ENCODE data around the gene ARAP1.

ARAP1 gene

DNA sequence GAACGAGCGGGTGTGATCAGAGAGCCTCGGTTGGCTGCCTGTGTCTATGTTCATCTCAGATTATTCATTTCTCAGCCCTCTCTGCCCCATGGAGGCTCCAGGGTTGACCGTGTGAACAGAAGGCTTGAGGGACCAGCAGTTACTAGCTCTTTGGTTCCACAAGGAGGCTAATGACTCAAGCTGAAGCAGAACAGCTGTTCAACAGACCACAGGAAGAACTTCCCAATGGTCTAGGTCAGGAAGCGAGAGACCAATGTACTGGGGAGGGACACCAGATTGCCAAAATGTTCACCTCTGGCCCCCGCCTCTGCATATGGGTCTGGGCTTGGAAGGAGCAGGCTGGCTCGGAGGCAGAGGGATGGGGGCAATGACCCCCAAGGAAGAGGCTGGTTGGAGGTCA is 63.3 kb downstream of the ARAP1 start:
- Histone ChIP-seq H3K36me3 (ENCODE audit: insufficient read depth, low read length) (peaks cover 5% of the 10 kb centered on the region; the same call in 1 of the 2 replicates), H3K9ac (ENCODE audit: insufficient read length) (no peak overlapping the region), H3K4me3 (no peak overlapping the region), H3K9me3 (ENCODE audit: low read depth, low read length) (no peaks in the 10 kb centered on the region), H3K27ac (no peak overlapping the region)
- DNase-seq (ENCODE audit: low read depth, low spot score), result no peak
- TF ChIP-seq FOXP2 (optimal IDR thresholded peaks at IDR 0.05; ENCODE audit: control extremely low read depth, extremely low read length, insufficient read depth) (no peak), EZH2 (IDR thresholded peaks at IDR 0.05) (no peak), POLR2AphosphoS5 (IDR thresholded peaks at IDR 0.05; ENCODE audit: borderline replicate concordance, low read depth, low read length) (no peak)

DNA sequence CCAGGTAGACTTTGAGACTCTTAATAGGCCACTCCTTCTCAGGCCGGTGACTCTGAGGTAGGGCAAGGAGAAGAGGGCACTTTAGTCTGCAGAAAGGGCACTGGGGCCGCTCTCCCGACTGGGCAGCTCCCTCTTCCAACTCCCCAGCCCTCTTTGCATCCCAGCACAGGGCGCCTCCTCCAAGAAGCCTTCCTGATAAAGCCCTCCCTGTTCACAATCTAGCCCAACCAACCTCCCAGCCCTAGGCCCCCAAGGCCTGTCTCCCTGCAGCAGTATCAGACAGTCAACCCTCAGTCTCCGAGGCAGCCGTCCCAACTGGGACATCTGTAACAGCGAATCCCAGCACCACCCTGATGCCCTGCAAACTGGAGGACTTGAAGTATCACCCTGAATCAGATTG is 63.7 kb downstream of the ARAP1 start:
- H3K36me3 ChIP-seq (ENCODE audit: insufficient read depth, low read length), result peaks cover 5% of the 10 kb centered on the region; the same call in 1 of the 2 replicates
- H3K9ac ChIP-seq (ENCODE audit: insufficient read length), result no peak overlapping the region

DNA sequence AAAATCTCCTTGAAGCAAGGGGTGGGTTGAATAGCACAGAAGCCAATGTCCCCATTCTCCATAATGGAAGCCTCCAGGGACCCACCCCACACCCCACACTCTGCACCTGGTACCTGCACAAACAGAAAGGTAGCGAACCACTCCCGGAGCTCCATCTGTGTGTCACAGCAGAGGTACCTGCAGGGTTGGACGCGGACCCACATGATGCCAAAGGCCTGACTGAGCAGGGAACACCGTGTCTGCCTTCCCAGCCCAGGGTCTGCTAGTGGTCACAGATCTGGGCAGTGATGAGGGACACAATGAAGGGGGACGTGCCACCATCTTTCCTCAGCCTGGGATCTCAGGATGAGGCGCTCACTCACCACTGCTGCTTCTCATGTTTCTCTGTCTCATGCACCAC is 64.9 kb downstream of the ARAP1 start:
- Histone ChIP-seq H3K36me3 (ENCODE audit: insufficient read depth, low read length) (peaks cover 5% of the 10 kb centered on the region; the same call in 1 of the 2 replicates), H3K27ac (no peak overlapping the region)
- no peak for TF ChIP-seq FOXP2 (optimal IDR thresholded peaks at IDR 0.05; ENCODE audit: control extremely low read depth, extremely low read length, insufficient read depth)

More for the DNA sequence above, 63.7 kb downstream of the ARAP1 start:
- Histone ChIP-seq H3K4me3 (no peak overlapping the region), H3K9me3 (ENCODE audit: low read depth, low read length) (no peaks in the 10 kb centered on the region), H3K27ac (no peak overlapping the region)
- no peak for DNase-seq (ENCODE audit: low read depth, low spot score)
- TF ChIP-seq POLR2AphosphoS5 (IDR thresholded peaks at IDR 0.05; ENCODE audit: borderline replicate concordance, low read depth, low read length) (no peak), EZH2 (IDR thresholded peaks at IDR 0.05) (no peak), FOXP2 (optimal IDR thresholded peaks at IDR 0.05; ENCODE audit: control extremely low read depth, extremely low read length, insufficient read depth) (no peak)

DNA sequence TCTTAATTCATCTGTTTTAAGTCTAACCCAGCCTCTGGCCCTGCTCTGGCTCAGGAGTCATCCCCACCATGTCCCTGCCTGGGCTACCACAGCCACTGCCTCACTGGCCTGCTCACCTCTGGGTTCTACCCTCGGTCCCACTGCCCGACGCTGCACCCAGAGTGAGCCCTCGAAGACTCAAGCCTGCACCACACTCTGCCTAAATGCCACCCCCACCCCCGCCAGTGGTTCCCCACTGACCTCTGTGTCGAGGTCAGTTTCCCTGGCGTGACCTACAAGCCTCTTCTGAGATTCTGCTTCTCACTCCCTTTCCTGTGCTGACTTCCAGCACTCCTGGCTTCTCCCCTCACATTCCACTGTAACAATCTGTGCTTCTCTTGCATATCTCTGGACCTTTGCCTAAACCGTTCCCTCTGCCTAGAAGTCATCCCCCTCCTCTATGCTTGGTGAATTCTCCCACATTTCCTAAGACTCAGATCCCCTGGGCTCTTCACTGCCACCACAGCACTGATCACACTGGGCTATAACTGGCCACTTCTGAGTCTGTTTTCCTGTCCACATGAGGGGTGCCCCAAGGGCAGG is 65.5 kb downstream of the ARAP1 start:
- Histone ChIP-seq H3K27ac (peak overlapping the region; percentile 9; the same call in 1 of the 2 replicates), H3K9me3 (ENCODE audit: low read depth, low read length) (no peaks in the 10 kb centered on the region), H3K36me3 (ENCODE audit: insufficient read depth, low read length) (peaks cover 5% of the 10 kb centered on the region; the same call in 1 of the 2 replicates), H3K9ac (ENCODE audit: insufficient read length) (no peak overlapping the region), H3K4me3 (no peak overlapping the region)
- no peak for TF ChIP-seq EZH2 (IDR thresholded peaks at IDR 0.05)
- no peak for TF ChIP-seq POLR2AphosphoS5 (IDR thresholded peaks at IDR 0.05; ENCODE audit: borderline replicate concordance, low read depth, low read length)
- TF ChIP-seq FOXP2 (optimal IDR thresholded peaks at IDR 0.05; ENCODE audit: control extremely low read depth, extremely low read length, insufficient read depth), result no peak
- DNase-seq (ENCODE audit: low read depth, low spot score), result no peak

More for the DNA sequence above, 64.9 kb downstream of the ARAP1 start:
- Histone ChIP-seq H3K9me3 (ENCODE audit: low read depth, low read length) (no peaks in the 10 kb centered on the region), H3K9ac (ENCODE audit: insufficient read length) (no peak overlapping the region), H3K4me3 (no peak overlapping the region)
- no peak for DNase-seq (ENCODE audit: low read depth, low spot score)

DNA sequence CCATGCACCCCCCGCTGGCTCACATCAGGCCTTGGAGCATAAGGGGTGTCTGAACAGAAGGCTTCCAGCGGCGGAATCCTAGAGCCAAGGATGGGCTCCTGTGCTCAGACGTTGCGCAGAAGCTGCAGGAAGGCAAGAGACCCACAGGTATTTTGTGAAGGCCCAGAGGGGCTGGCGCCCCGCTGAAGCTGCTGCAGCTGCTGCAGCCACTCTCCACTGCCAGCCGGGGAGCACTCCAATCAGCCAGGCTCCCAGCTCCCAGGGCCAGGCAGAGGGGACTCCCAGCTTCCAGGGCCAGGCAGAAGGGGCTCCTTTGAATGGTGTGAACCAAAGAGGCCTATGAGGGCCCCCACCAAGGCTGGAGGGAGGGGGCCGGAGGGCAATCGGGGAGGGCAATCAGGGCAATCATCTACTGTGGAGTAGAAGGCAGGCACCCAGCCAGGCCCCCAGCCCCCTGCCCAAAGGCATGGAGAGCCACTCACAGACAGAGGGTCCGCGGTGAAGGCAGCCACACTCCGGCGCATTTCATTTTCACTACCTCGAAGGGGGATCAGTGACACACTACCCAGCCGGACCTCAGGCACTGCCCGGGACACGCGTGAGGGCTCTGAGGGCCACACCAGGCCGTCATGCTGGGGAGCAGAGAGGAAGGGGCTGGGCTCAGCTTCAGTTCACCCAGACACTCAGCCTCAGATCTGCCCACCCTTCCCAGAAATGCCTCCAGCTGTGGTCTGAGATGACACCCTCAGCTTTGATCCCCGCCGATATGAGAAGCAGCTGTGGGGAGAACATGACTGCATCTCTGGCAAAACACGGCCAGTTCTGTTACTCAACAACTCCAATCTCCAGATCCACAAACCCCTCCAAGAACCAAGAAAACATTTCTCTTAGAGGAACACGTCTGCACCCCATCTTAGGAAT is 66.4 kb downstream of the ARAP1 start:
- TF ChIP-seq EZH2 (IDR thresholded peaks at IDR 0.05) (no peak), POLR2AphosphoS5 (IDR thresholded peaks at IDR 0.05; ENCODE audit: borderline replicate concordance, low read depth, low read length) (no peak), FOXP2 (optimal IDR thresholded peaks at IDR 0.05; ENCODE audit: control extremely low read depth, extremely low read length, insufficient read depth) (no peak)

DNA sequence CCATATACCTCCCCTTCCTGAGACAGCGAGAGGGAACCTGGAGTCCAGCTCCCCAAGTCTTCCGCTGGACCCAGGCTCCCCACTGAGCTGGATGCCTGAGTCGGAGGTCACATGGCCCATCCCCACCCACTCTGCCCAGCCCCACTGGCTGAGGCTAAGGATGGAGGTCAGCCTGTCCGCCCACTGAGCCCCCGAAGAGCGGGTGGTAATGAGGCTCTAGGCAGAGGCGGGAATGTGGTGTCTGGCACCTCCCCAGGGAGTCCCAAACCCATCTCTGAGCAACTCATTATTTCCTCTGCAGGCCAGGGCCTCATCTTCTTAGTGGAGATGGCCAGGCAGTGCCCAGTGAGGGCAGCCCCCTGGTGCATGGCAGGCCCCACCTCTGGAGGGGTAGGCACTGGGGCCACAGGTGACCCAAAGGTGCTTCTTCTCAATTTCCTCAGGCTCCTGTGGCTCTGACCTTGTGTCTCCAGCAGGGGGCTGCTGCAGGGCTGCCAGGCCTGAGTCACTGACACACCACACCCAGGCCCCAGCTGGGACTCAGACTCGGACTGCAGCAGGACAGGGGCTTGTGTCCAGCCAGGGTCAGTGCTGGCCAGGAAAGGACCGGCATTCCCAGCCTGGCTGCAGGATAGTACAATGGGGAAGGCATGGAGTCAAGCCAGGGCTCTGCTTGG is 67.8 kb downstream of the ARAP1 start:
- no peak overlapping the region for H3K27ac ChIP-seq
- peaks cover 5% of the 10 kb centered on the region; the same call in 1 of the 2 replicates for H3K36me3 ChIP-seq (ENCODE audit: insufficient read depth, low read length)
- H3K4me3 ChIP-seq, result no peak overlapping the region
- TF ChIP-seq EZH2 (IDR thresholded peaks at IDR 0.05) (no peak), POLR2AphosphoS5 (IDR thresholded peaks at IDR 0.05; ENCODE audit: borderline replicate concordance, low read depth, low read length) (no peak), FOXP2 (optimal IDR thresholded peaks at IDR 0.05; ENCODE audit: control extremely low read depth, extremely low read length, insufficient read depth) (no peak)
- no peak overlapping the region for H3K9ac ChIP-seq (ENCODE audit: insufficient read length)
- no peaks in the 10 kb centered on the region for H3K9me3 ChIP-seq (ENCODE audit: low read depth, low read length)
- DNase-seq (ENCODE audit: low read depth, low spot score), result no peak

More for the DNA sequence above, 66.4 kb downstream of the ARAP1 start:
- DNase-seq (ENCODE audit: low read depth, low spot score), result no peak
- H3K9ac ChIP-seq (ENCODE audit: insufficient read length), result no peak overlapping the region
- H3K36me3 ChIP-seq (ENCODE audit: insufficient read depth, low read length), result peaks cover 5% of the 10 kb centered on the region; the same call in 1 of the 2 replicates
- H3K9me3 ChIP-seq (ENCODE audit: low read depth, low read length), result no peaks in the 10 kb centered on the region
- H3K27ac ChIP-seq, result peak overlapping the region; percentile 9; the same call in 1 of the 2 replicates
- H3K4me3 ChIP-seq, result no peak overlapping the region

DNA sequence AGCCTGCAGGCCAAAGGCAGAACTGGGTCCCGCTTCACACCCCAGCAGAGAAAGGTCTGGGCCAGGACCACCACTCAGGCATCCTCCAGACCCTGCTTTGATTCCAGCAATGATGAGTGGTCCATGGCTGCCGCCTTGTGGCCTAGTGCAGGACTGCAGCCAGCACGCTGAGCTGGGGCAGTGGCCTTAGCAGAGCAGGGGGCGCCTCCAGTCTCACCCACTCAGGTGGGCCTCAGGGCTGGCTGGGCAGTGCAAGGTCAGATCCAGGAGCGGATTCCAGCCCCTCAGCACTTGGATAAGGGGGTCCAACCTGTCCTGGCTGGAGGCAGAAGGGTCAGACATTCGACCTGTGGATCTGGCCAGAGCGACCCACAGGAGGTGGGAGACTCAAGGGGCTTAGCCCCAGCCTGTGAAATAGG is 68.4 kb downstream of the ARAP1 start:
- TF ChIP-seq FOXP2 (optimal IDR thresholded peaks at IDR 0.05; ENCODE audit: control extremely low read depth, extremely low read length, insufficient read depth), result no peak
- no peak for TF ChIP-seq POLR2AphosphoS5 (IDR thresholded peaks at IDR 0.05; ENCODE audit: borderline replicate concordance, low read depth, low read length)
- TF ChIP-seq EZH2 (IDR thresholded peaks at IDR 0.05), result no peak
- no peak for DNase-seq (ENCODE audit: low read depth, low spot score)
- Histone ChIP-seq H3K27ac (no peak overlapping the region), H3K9me3 (ENCODE audit: low read depth, low read length) (no peaks in the 10 kb centered on the region), H3K36me3 (ENCODE audit: insufficient read depth, low read length) (peaks cover 5% of the 10 kb centered on the region; the same call in 1 of the 2 replicates), H3K4me3 (no peak overlapping the region), H3K9ac (ENCODE audit: insufficient read length) (no peak overlapping the region)

DNA sequence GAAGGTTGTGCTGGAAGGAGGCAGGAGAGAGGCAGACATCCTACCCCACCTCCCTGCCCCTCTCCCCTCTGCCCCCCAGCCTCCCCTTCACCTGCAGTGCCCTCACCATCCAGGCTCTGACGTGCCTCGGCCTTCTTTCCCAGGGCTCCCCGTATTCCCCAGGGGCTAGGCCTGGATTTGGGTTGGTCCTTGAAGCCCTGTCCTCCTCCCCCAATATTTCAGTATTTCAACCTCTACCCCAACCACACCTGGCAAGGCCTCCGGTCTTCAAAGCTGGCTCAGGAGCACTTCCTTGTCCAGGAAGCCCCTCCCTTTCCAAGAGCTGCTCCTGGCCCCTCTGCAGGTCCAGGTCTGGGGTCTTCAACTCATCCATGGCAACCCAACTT is 69.4 kb downstream of the ARAP1 start:
- DNase-seq (ENCODE audit: low read depth, low spot score), result no peak
- Histone ChIP-seq H3K27ac (no peak overlapping the region), H3K9ac (ENCODE audit: insufficient read length) (no peak overlapping the region), H3K36me3 (ENCODE audit: insufficient read depth, low read length) (peaks cover 5% of the 10 kb centered on the region; the same call in 1 of the 2 replicates), H3K4me3 (no peak overlapping the region), H3K9me3 (ENCODE audit: low read depth, low read length) (no peaks in the 10 kb centered on the region)
- no peak for TF ChIP-seq POLR2AphosphoS5 (IDR thresholded peaks at IDR 0.05; ENCODE audit: borderline replicate concordance, low read depth, low read length)
- no peak for TF ChIP-seq EZH2 (IDR thresholded peaks at IDR 0.05)
- no peak for TF ChIP-seq FOXP2 (optimal IDR thresholded peaks at IDR 0.05; ENCODE audit: control extremely low read depth, extremely low read length, insufficient read depth)
